GM12878 (cell line): Measurements from ENCODE around the gene PCDHA12. TPM values are rescaled to one million over a fixed set of nuclear protein-coding genes. Genes with fewer than 3 reads are reported as not detected.

Source experiments
- ATAC-seq: fragments of 200-7000 bp; cut with Tn5 transposase; 3 replicates; pipeline ENCODE4 v1.9.1; 2020; ENCODE audit warnings: mild to moderate bottlenecking, moderate library complexity
- BruUV-seq: library from RNA; stranded (reverse); fragments of 400-500 nt; replicated peaks from 2 replicates; lab custom pipeline; 2021; lab: Mats Ljungman, UMichigan
- CTCF ChIA-PET: fragments of 300-600 bp; sonication (Branson Sonifier 250); formaldehyde crosslinking; extraction: SDS; loops from one replicate; lab custom pipeline; 2021; ENCODE audit warnings: inconsistent platforms; lab: Yijun Ruan, JAX
- POLR2A ChIA-PET: fragments of 350-600 bp; formaldehyde crosslinking; extraction: SDS; loops from one replicate; lab custom pipeline; 2021; ENCODE audit warnings: inconsistent platforms; lab: Charles Lee
- RAD21 ChIA-PET: fragments of 300-600 bp; sonication (Branson Sonifier 250); formaldehyde crosslinking; loops from one replicate; lab custom pipeline; 2023; ENCODE audit warnings: antibody characterized with exemption; ENCODE audit not compliant: unreplicated experiment; lab: Charles Lee
- SMC1A ChIA-PET: fragments of 300-600 bp; sonication (Branson Sonifier 250); formaldehyde crosslinking; loops from one replicate; lab custom pipeline; 2023; ENCODE audit not compliant: unreplicated experiment, uncharacterized antibody; lab: Charles Lee
- DNase-seq: peaks from one replicate; pipeline ENCODE4 v3.0.0-alpha.2; 2011; ENCODE audit warnings: low read depth, low spot score
- FAIRE-seq: peaks from 3 replicates; lab custom pipeline; 2011; peaks lifted over from hg19 to GRCh38; lab: Jason Lieb, UNC
- H2AFZ ChIP-seq: 2 replicates; pipeline ENCODE4 v1.6.0; 2011; ENCODE audit warnings: low read depth, low read length, control low read depth; ENCODE audit not compliant: control insufficient read depth
- H3K27ac ChIP-seq: 2 replicates; pipeline ENCODE4 v1.5.1; 2011; ENCODE audit warnings: control low read depth; ENCODE audit not compliant: control insufficient read depth, insufficient read depth
- H3K27me3 ChIP-seq, 2 experiments: replicated peaks in 1 of 2; 2 replicates each; pipeline versions ENCODE4 v1.6.0 to v1.6.1; 2011; ENCODE audit warnings: low read length in 1 of 2; ENCODE audit not compliant: control insufficient read depth in 2 of 2, insufficient read depth in 2 of 2
- H3K36me3 ChIP-seq, 2 experiments: 2 replicates each; pipeline ENCODE4 v1.5.1; 2011; ENCODE audit warnings: low read length in 1 of 2; ENCODE audit not compliant: control insufficient read depth in 2 of 2, insufficient read depth in 2 of 2
- H3K4me1 ChIP-seq: 2 replicates; pipeline ENCODE4 v1.6.1; 2011; ENCODE audit warnings: mild to moderate bottlenecking, low read length, moderate library complexity, mixed read lengths; ENCODE audit not compliant: control insufficient read depth, insufficient read depth
- H3K4me2 ChIP-seq: 2 replicates; pipeline ENCODE4 v1.6.0; 2011; ENCODE audit warnings: control low read depth; ENCODE audit not compliant: control insufficient read depth, insufficient read depth
- H3K4me3 ChIP-seq: fragments of 200-600 bp; sonication (generic); 2 replicates; pipeline ENCODE4 v1.5.1; 2016
- H3K79me2 ChIP-seq: 2 replicates; pipeline ENCODE4 v1.6.0; 2011; ENCODE audit warnings: low read length; ENCODE audit not compliant: control insufficient read depth, insufficient read depth
- H3K9ac ChIP-seq: 2 replicates; pipeline ENCODE4 v1.8.0; 2011; ENCODE audit warnings: low read length, control low read depth, mixed read lengths; ENCODE audit not compliant: control insufficient read depth, insufficient read depth
- H3K9me3 ChIP-seq: replicated peaks from 3 replicates; pipeline ENCODE4 v1.5.1; 2011; ENCODE audit warnings: mild to moderate bottlenecking, low read length; ENCODE audit not compliant: control insufficient read depth, insufficient read depth
- H4K20me1 ChIP-seq: 2 replicates; pipeline ENCODE4 v1.6.0; 2011; ENCODE audit not compliant: control insufficient read depth, insufficient read depth
- ASH2L ChIP-seq: fragments of 300-600, 200-600 bp; sonication (generic); IDR thresholded peaks from 2 replicates; pipeline ENCODE4 v1.6.1; 2017; ENCODE audit warnings: low read depth, mild to moderate bottlenecking, borderline replicate concordance
- CEBPB ChIP-seq, 2 experiments: fragments of 150-350 bp in 1 of 2; IDR thresholded peaks; 2 replicates each; pipeline ENCODE4 v1.6.1; 2012 to 2014; ENCODE audit warnings: low read depth in 2 of 2, low read length in 2 of 2, borderline replicate concordance in 1 of 2, inconsistent platforms in 1 of 2
- ETV6 ChIP-seq, 2 experiments: fragments of 450-650 bp in 1 of 2; IDR thresholded peaks in 1 of 2; conservative IDR thresholded peaks in 1 of 2; 2 replicates each; pipeline ENCODE4 v1.6.1; 2014; ENCODE audit warnings: antibody characterized with exemption in 1 of 2, borderline replicate concordance in 1 of 2, low read depth in 1 of 2, mild to moderate bottlenecking in 1 of 2, moderate library complexity in 1 of 2
- NFYB ChIP-seq: IDR thresholded peaks from 2 replicates; pipeline ENCODE4 v1.6.1; 2011; ENCODE audit warnings: low read depth, mild to moderate bottlenecking, low read length, improper control_type of control experiment, moderate library complexity; ENCODE audit not compliant: insufficient read depth
- NRF1 ChIP-seq: conservative IDR thresholded peaks from 2 replicates; pipeline ENCODE4 v1.6.1; 2011; ENCODE audit warnings: mild to moderate bottlenecking, low read depth, low read length, improper control_type of control experiment
- PAX8 ChIP-seq: fragments of 450-650 bp; IDR thresholded peaks from 2 replicates; pipeline ENCODE4 v1.6.1; 2017; ENCODE audit warnings: mild to moderate bottlenecking, moderate library complexity
- POLR2A ChIP-seq: IDR thresholded peaks from 2 replicates; pipeline ENCODE4 v1.6.1; 2011; ENCODE audit warnings: low read depth, mild to moderate bottlenecking, low read length
- RAD21 ChIP-seq: IDR thresholded peaks from 2 replicates; pipeline ENCODE4 v1.6.1; 2011; ENCODE audit warnings: mild to moderate bottlenecking, low read depth, low read length, moderate library complexity; ENCODE audit not compliant: insufficient read depth
- RELA ChIP-seq: fragments of 450-650 bp; IDR thresholded peaks from 2 replicates; pipeline ENCODE4 v1.8.0; 2014; ENCODE audit warnings: borderline replicate concordance; ENCODE audit not compliant: partially characterized antibody
- RFX5 ChIP-seq: IDR thresholded peaks from 2 replicates; pipeline ENCODE4 v1.6.1; 2011; ENCODE audit warnings: low read depth, low read length, improper control_type of control experiment
- TAF1 ChIP-seq: IDR thresholded peaks from 2 replicates; pipeline ENCODE4 v1.6.1; 2011; ENCODE audit warnings: mild to moderate bottlenecking, low read depth, low read length, borderline replicate concordance
- TBL1XR1 ChIP-seq: IDR thresholded peaks from 2 replicates; pipeline ENCODE4 v1.6.1; 2012; ENCODE audit warnings: low read depth, low read length, improper control_type of control experiment
- ZNF207 ChIP-seq: fragments of 450-650 bp; IDR thresholded peaks from 2 replicates; pipeline ENCODE4 v1.6.1; 2014; ENCODE audit warnings: antibody characterized with exemption, mild to moderate bottlenecking, borderline replicate concordance
- WGBS: methylation state at CpG from one replicate; pipeline ENCODE4 v1.1.6; 2016; ENCODE audit warnings: low lambda C conversion rate; ENCODE audit not compliant: insufficient replicate concordance, insufficient coverage; ENCODE audit errors: missing lambda C conversion rate; 5-methylcytosine and 5-hydroxymethylcytosine counted together
- in situ Hi-C: fragments of 300-500 bp; cut with MboI; formaldehyde crosslinking; loops from 9 replicates; pipeline ENCODE4 v1.14.3; 2018; ENCODE audit warnings: mixed read lengths
- intact Hi-C: fragments of 100-400 bp; cut with micrococcal nuclease; formaldehyde crosslinking; loops from one replicate; pipeline ENCODE4 v1.14.2; 2022; ENCODE audit not compliant: unreplicated experiment
- polyA plus RNA-seq, 11 experiments: library from polyadenylated mRNA; depleted of rRNA in 4 of 11; unstranded in 6 of 11; stranded (reverse) in 5 of 11; fragments of >200 nt; fragmentation: Nextera tagmentation in 4 of 11; fragmentation: Illumina TruSeq in 1 of 11; extraction: Ambion mirVana in 4 of 11; extraction: Trizol in 1 of 11; gene quantifications; 1 replicate in 1 of 11; 2 replicates in 10 of 11; pipeline versions ENCODE4 v1.2.1 to v1.2.3, GENCODE V29; 2011 to 2016; ENCODE audit warnings: inconsistent platforms in 2 of 11, missing spikeins in 2 of 11, low read depth in 1 of 11
- total RNA-seq, 4 experiments: library from RNA; depleted of rRNA in 3 of 4; stranded (reverse); fragments of >200 nt in 3 of 4; fragmentation: Illumina TruSeq in 1 of 4; extraction: Trizol in 1 of 4; gene quantifications; 2 replicates each; pipeline versions ENCODE4 v1.2.1 to v1.2.3, GENCODE V29; 2013 to 2021
- TF ChIP-seq, protein P1 (sequence below): IDR thresholded peaks from 2 replicates; pipeline ENCODE4 v1.6.1; 2012; ENCODE audit warnings: low read length, inconsistent platforms

Gene PCDHA12
- total and polyA plus RNA-seq, 10 of the 15 experiments (the other 5 are each of a cell fraction or from before 2014, with no cell fraction given) = not detected

- TF ChIP-seq, protein P1, sequence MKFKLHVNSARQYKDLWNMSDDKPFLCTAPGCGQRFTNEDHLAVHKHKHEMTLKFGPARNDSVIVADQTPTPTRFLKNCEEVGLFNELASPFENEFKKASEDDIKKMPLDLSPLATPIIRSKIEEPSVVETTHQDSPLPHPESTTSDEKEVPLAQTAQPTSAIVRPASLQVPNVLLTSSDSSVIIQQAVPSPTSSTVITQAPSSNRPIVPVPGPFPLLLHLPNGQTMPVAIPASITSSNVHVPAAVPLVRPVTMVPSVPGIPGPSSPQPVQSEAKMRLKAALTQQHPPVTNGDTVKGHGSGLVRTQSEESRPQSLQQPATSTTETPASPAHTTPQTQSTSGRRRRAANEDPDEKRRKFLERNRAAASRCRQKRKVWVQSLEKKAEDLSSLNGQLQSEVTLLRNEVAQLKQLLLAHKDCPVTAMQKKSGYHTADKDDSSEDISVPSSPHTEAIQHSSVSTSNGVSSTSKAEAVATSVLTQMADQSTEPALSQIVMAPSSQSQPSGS = no peak
- no peak for TF ChIP-seq RAD21
- no peak for TF ChIP-seq POLR2A
- no peak for TF ChIP-seq TAF1
- TF ChIP-seq TBL1XR1 = no peak
- TF ChIP-seq ZNF207 = no peak
- TF ChIP-seq ASH2L = no peak
These were observed 6.9 kb downstream of the PCDHA12 start, which contains the start of gene PCDHA13 (continued) for GRCh38 chr5:140881889-140882590.

DNA sequence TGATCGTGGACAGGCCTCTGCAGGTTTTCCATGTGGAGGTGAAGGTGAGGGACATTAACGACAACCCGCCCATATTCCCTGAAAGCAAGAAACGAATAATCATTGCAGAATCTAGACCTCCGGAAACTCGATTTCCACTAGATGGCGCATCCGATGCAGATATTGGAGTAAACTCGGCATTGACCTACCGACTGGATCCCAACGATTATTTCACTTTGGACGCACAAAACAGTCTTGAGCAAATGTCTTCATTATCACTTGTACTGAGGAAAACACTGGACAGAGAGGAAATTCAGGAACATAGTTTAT lies 7.4 kb downstream of the PCDHA12 start:
- ChIA-PET RAD21 (no interaction called here), CTCF (no interaction called here), POLR2A (no interaction called here), SMC1A (no interaction called here)
- ATAC-seq (no peak), DNase-seq (no peak), FAIRE-seq (no peak)
- H3K4me2 ChIP-seq = no peak overlapping the region
- no peak overlapping the region for H3K27ac ChIP-seq
- no peak overlapping the region for H3K9ac ChIP-seq
- WGBS = 63% methylated on average over 12 of the region's 12 CpGs
- H3K79me2 ChIP-seq = no peaks in the 10 kb centered on the region
- in situ Hi-C loops = no loop called here
- TF ChIP-seq NRF1 = no peak
- no peak for TF ChIP-seq PAX8
- no peak for TF ChIP-seq POLR2A
- TF ChIP-seq RFX5 = no peak
- TF ChIP-seq NFYB = no peak
- no peak for TF ChIP-seq CEBPB (IDR thresholded peaks at IDR 0.05; ENCODE audit: borderline replicate concordance in 1 of 2, low read depth in 2 of 2, low read length in 2 of 2)
- no peak for TF ChIP-seq RELA
- no peak for TF ChIP-seq ETV6 (conservative IDR thresholded peaks at IDR 0.05 in 1 of 2, IDR thresholded peaks at IDR 0.05 in 1 of 2; ENCODE audit: borderline replicate concordance in 1 of 2, low read depth in 1 of 2)
- no TSS peak for BruUV-seq
- H3K4me1 ChIP-seq = no peaks in the 10 kb centered on the region
- H2AFZ ChIP-seq = no peak overlapping the region
- H3K36me3 ChIP-seq = no peaks in the 10 kb centered on the region
- H3K9me3 ChIP-seq = peaks cover 2% of the 10 kb centered on the region; the same call in 1 of the 3 replicates
- H3K4me3 ChIP-seq = no peak overlapping the region
- H3K27me3 ChIP-seq = no peaks in the 10 kb centered on the region
- H4K20me1 ChIP-seq = no peaks in the 10 kb centered on the region
- intact Hi-C loops = no loop called here
